GM23338 (cell line): ENCODE data around the gene MYCL. TPM values are rescaled to one million over a fixed set of nuclear protein-coding genes. Genes with fewer than 3 reads are reported as not detected.

Source experiments
- ATAC-seq: fragments of 200-7000 bp; cut with Tn5 transposase; 3 replicates; pipeline ENCODE4 v1.9.1; 2020
- DNase-seq: peaks from one replicate; pipeline ENCODE4 v3.0.0-alpha.2; 2015; ENCODE audit warnings: low spot score
- H2AFZ ChIP-seq: fragments of 200-600 bp; sonication (generic); 2 replicates; pipeline ENCODE4 v1.8.0; 2016; ENCODE audit warnings: antibody characterized with exemption, mild to moderate bottlenecking, moderate library complexity
- H3F3A ChIP-seq: fragments of 200-600 bp; sonication (generic); replicated peaks from 2 replicates; pipeline ENCODE4 v1.8.0; 2017; ENCODE audit warnings: antibody characterized with exemption, mixed run types, low read depth
- H3K27ac ChIP-seq: fragments of 200-600 bp; sonication (generic); 2 replicates; pipeline ENCODE4 v1.6.1; 2016; ENCODE audit warnings: low read depth
- H3K27me3 ChIP-seq: fragments of 200-600 bp; sonication (generic); 2 replicates; pipeline ENCODE4 v1.8.0; 2016; ENCODE audit warnings: mild to moderate bottlenecking, mixed run types, moderate library complexity; ENCODE audit not compliant: insufficient read depth
- H3K36me3 ChIP-seq: fragments of 200-600 bp; sonication (generic); 2 replicates; pipeline ENCODE4 v1.8.0; 2016; ENCODE audit warnings: mild to moderate bottlenecking; ENCODE audit not compliant: insufficient read depth
- H3K4me1 ChIP-seq: fragments of 200-600 bp; sonication (generic); 2 replicates; pipeline ENCODE4 v1.8.0; 2016; ENCODE audit warnings: mild to moderate bottlenecking, moderate library complexity; ENCODE audit not compliant: insufficient read depth
- H3K4me2 ChIP-seq: fragments of 200-600 bp; sonication (generic); 2 replicates; pipeline ENCODE4 v1.7.1; 2017; ENCODE audit warnings: mixed run types
- H3K4me3 ChIP-seq: fragments of 200-600 bp; sonication (generic); 2 replicates; pipeline ENCODE4 v1.6.1; 2016; ENCODE audit warnings: mixed run types
- H3K79me2 ChIP-seq: fragments of 200-600 bp; sonication (generic); replicated peaks from 2 replicates; pipeline ENCODE4 v1.8.0; 2017; ENCODE audit warnings: mild to moderate bottlenecking; ENCODE audit not compliant: insufficient read depth
- H3K9me2 ChIP-seq: fragments of 200-600 bp; sonication (generic); 2 replicates; pipeline ENCODE4 v1.8.0; 2017; ENCODE audit not compliant: insufficient read depth
- H4K20me1 ChIP-seq: fragments of 200-600 bp; sonication (generic); replicated peaks from 2 replicates; pipeline ENCODE4 v1.8.0; 2017; ENCODE audit warnings: mild to moderate bottlenecking; ENCODE audit not compliant: insufficient read depth
- H3K27ac Mint-ChIP-seq: 2 replicates; pipeline ENCODE4 v1.8.0; 2020; ENCODE audit warnings: inconsistent platforms, mild to moderate bottlenecking, moderate library complexity, mixed read lengths
- H3K27me3 Mint-ChIP-seq: 3 replicates; pipeline ENCODE4 v1.8.0; 2022; ENCODE audit warnings: low read depth, mild to moderate bottlenecking, moderate library complexity, mixed read lengths, inconsistent platforms; ENCODE audit not compliant: insufficient read depth, poor library complexity
- H3K36me3 Mint-ChIP-seq: 3 replicates; pipeline ENCODE4 v1.8.0; 2021; ENCODE audit warnings: low read depth, mild to moderate bottlenecking, inconsistent platforms, moderate library complexity, mixed read lengths
- H3K4me1 Mint-ChIP-seq: 3 replicates; pipeline ENCODE4 v1.8.0; 2020; ENCODE audit warnings: mild to moderate bottlenecking, inconsistent platforms, mixed read lengths
- H3K4me3 Mint-ChIP-seq: 3 replicates; pipeline ENCODE4 v1.8.0; 2021; ENCODE audit warnings: moderate library complexity, mild to moderate bottlenecking, inconsistent platforms, mixed read lengths
- H3K9me3 Mint-ChIP-seq: 3 replicates; pipeline ENCODE4 v1.8.0; 2020; ENCODE audit warnings: moderate library complexity, mild to moderate bottlenecking, inconsistent platforms, mixed read lengths
- CREB1 ChIP-seq: fragments of 250-450 bp; sonication (Bioruptor Pico); IDR thresholded peaks from 2 replicates; pipeline ENCODE4 v1.5.0; 2020; ENCODE audit warnings: low read depth, mild to moderate bottlenecking, moderate library complexity
- ETS1 ChIP-seq: IDR thresholded peaks from 2 replicates; pipeline ENCODE4 v1.6.1; 2016; ENCODE audit warnings: antibody characterized with exemption
- EZH2 ChIP-seq: fragments of 200-600 bp; sonication (generic); IDR thresholded peaks from one replicate; pipeline ENCODE4 v1.8.0; 2017; ENCODE audit warnings: antibody characterized with exemption, mild to moderate bottlenecking, low read depth; ENCODE audit not compliant: unreplicated experiment
- EZH2phosphoT487 ChIP-seq: fragments of 200-600 bp; sonication (generic); IDR thresholded peaks from one replicate; pipeline ENCODE4 v1.8.1; 2018; ENCODE audit warnings: antibody characterized with exemption; ENCODE audit not compliant: unreplicated experiment
- JUNB ChIP-seq: IDR thresholded peaks from one replicate; pipeline ENCODE4 v1.6.1; 2016; ENCODE audit warnings: antibody characterized with exemption; ENCODE audit not compliant: unreplicated experiment
- POLR2AphosphoS5 ChIP-seq: IDR thresholded peaks from 2 replicates; pipeline ENCODE4 v1.6.1; 2016; ENCODE audit warnings: antibody characterized with exemption, low read depth
- REST ChIP-seq: IDR thresholded peaks from one replicate; pipeline ENCODE4 v1.6.1; 2018; ENCODE audit warnings: antibody characterized with exemption; ENCODE audit not compliant: unreplicated experiment
- STAT1 ChIP-seq: IDR thresholded peaks from one replicate; pipeline ENCODE4 v1.6.1; 2016; ENCODE audit warnings: antibody characterized with exemption; ENCODE audit not compliant: unreplicated experiment
- ZNF114 ChIP-seq: fragments of 250-450 bp; sonication (Bioruptor Pico); IDR thresholded peaks from 2 replicates; pipeline ENCODE4 v1.5.0; 2020; ENCODE audit warnings: mild to moderate bottlenecking, moderate library complexity
- polyA plus RNA-seq: library from polyadenylated mRNA; unstranded; fragments of >200 nt; fragmentation: Nextera tagmentation; extraction: Ambion mirVana; gene quantifications from 2 replicates; pipeline ENCODE4 v1.2.1, GENCODE V29; 2016
- total RNA-seq: library from RNA; depleted of rRNA; stranded (reverse); fragments of >200 nt; shearing (Covaris generic); gene quantifications from 2 replicates; pipeline ENCODE4 v1.2.3, GENCODE V29; 2014

MYCL gene
- total and polyA plus RNA-seq, 2 experiments from 2014 or later: 8.2 to 41.1 TPM

- Mint-ChIP-seq H3K36me3 (peaks cover 21% of the 10 kb centered on the region), H3K4me3 (no peak overlapping the region), H3K27ac (no peak overlapping the region), H3K9me3 (peaks cover 33% of the 10 kb centered on the region), H3K4me1 (peaks cover 12% of the 10 kb centered on the region), H3K27me3 (peaks cover 30% of the 10 kb centered on the region)
- H3K79me2 ChIP-seq: peaks cover 2% of the 10 kb centered on the region; the same call in 1 of the 2 replicates
- no peak for TF ChIP-seq POLR2AphosphoS5
- TF ChIP-seq JUNB: no peak
- TF ChIP-seq ZNF114 (CRISPR knock-in tag): no peak
- TF ChIP-seq ETS1: no peak
- TF ChIP-seq REST: no peak
- H3K4me2 ChIP-seq: no peak overlapping the region
- ATAC-seq (no peak), DNase-seq (no peak)
- H3K27ac ChIP-seq: no peak overlapping the region
- H3K9me2 ChIP-seq: no peaks in the 10 kb centered on the region
- H3K27me3 ChIP-seq: peaks cover 29% of the 10 kb centered on the region
- H3K36me3 ChIP-seq: 0 out of 2 replicates have a peak, but pooled peaks cover 6% of the 10 kb centered on the region
- H3K4me1 ChIP-seq: peaks cover 13% of the 10 kb centered on the region
- no peak overlapping the region for H3K4me3 ChIP-seq
- H3F3A ChIP-seq: peaks cover 15% of the 10 kb centered on the region
- no peak overlapping the region for H2AFZ ChIP-seq
- H4K20me1 ChIP-seq: no peaks in the 10 kb centered on the region
Measured at GRCh38 chr1:39905172-39905571, 3.5 kb upstream of the MYCL start.

- H3K4me3 ChIP-seq: peak overlapping the region; percentile 87
- peaks cover 35% of the 10 kb centered on the region for H3K27me3 ChIP-seq
- no peak overlapping the region for H3K27ac Mint-ChIP-seq
- H2AFZ ChIP-seq: peak overlapping the region; percentile 99
- peaks cover 22% of the 10 kb centered on the region for H3F3A ChIP-seq
- DNase-seq: no peak
- peaks cover 8% of the 10 kb centered on the region; the same call in 2 of the 3 replicates for H3K9me3 Mint-ChIP-seq
- peak; percentile 1; the same call in 2 of the 3 replicates for ATAC-seq
- H3K79me2 ChIP-seq: peaks cover 9% of the 10 kb centered on the region
- H3K27ac ChIP-seq: peak overlapping the region; percentile 74; the same call in 1 of the 2 replicates
- H4K20me1 ChIP-seq: no peaks in the 10 kb centered on the region
- peaks cover 38% of the 10 kb centered on the region for H3K4me1 Mint-ChIP-seq
- H3K4me2 ChIP-seq: peak overlapping the region; percentile 85
- peaks cover 45% of the 10 kb centered on the region for H3K27me3 Mint-ChIP-seq
- H3K9me2 ChIP-seq: no peaks in the 10 kb centered on the region
- peak overlapping the region; percentile 81 for H3K4me3 Mint-ChIP-seq
- peaks cover 13% of the 10 kb centered on the region; the same call in 2 of the 3 replicates for H3K36me3 Mint-ChIP-seq
- peaks cover 36% of the 10 kb centered on the region for H3K4me1 ChIP-seq
- H3K36me3 ChIP-seq: no peaks in the 10 kb centered on the region
- no peak for TF ChIP-seq EZH2
- TF ChIP-seq REST: no peak
- no peak for TF ChIP-seq ZNF114 (CRISPR knock-in tag)
- no peak for TF ChIP-seq JUNB
- TF ChIP-seq EZH2phosphoT487: no peak
- no peak for TF ChIP-seq STAT1
- no peak for TF ChIP-seq CREB1 (CRISPR knock-in tag)
- TF ChIP-seq ETS1: no peak
Measured at GRCh38 chr1:39902460-39902807, 717 bp upstream of the MYCL start.
